Dermis blood vessel endothelial cell (primary cell): Measurements from ENCODE around the gene FRMD4A. TPM values are rescaled to one million over a fixed set of nuclear protein-coding genes. Genes with fewer than 3 reads are reported as not detected.

Experiments
- DNase-seq: peaks from one replicate; pipeline ENCODE4 v3.0.0; 2010
- total RNA-seq: library from RNA; depleted of rRNA; stranded (reverse); fragments of >200 nt; gene quantifications from 2 replicates; pipeline ENCODE4 v1.2.3, GENCODE V29; 2014

FRMD4A gene
- total RNA-seq, 1 donor from 2014 or later = 42.0 TPM

- no peak for DNase-seq
These were observed 672.5 kb downstream of the FRMD4A start for GRCh38 chr10:13658264-13658663.

DNA sequence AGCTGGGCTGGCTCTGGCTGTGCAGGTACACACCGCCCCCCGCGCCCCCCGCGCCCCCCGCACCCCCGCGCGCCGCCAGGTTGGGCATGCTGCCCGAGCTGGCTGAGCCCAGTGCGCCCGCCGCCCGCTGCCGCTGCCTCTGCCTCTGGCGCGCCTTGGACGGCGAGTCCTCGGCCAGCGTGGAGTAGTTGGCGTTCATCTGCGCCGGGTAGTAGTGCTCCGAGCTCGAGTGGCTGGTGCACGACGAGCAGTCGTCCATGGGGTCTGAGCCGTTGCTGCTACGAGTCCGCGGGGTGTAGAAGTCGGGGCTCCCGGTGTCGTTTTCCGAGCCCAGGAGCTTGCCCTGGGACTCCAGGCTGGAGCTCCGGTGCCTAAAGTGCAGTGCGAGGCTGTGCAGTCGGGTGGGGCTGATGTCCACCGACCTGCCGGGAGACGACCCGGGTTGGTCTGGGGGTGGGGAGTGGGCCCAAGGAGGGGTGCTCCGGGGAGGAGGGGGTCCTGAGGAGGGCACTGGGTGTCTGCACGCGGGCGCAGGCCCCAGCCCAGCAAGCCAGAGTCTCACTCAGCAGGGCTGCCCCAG lies 673.5 kb downstream of the FRMD4A start:
- DNase-seq = no peak

DNA sequence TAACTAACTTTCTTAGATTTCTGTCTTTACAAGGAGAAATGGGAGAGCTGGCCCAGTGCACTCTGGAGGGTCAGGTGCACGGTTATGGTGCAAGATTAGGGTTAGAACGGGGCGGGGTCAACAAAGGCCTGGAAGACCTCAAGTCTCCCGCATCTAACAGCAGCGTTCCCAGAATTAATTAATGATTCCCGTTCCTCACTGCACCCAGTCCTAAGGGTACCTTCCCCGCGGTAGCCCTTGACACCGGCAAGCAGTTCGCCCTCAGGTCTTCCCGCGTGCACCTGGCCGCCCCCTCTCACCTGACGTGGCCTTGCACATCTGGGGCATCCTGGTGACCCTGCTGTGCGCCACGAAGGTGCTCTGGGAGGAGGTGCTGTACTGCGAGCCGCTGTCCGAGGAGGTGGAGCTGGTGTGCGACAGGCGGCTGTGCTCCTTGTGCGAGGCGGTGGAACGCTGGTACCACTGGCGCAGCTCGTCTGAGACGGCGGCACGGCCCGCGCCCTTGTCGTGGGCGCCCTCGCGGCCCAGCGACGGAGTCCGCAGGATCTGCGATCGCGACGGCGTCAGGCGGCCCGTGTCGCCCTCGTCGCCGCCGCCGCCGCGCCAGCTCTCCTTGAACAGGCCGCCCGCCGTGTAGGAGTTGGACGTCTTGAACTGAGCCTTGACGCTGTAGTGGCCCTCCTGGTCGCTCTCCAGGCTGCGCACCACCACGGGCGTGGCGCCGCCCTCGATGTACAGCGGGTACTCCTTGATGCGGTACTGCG lies 674.2 kb downstream of the FRMD4A start:
- no peak for DNase-seq

DNA sequence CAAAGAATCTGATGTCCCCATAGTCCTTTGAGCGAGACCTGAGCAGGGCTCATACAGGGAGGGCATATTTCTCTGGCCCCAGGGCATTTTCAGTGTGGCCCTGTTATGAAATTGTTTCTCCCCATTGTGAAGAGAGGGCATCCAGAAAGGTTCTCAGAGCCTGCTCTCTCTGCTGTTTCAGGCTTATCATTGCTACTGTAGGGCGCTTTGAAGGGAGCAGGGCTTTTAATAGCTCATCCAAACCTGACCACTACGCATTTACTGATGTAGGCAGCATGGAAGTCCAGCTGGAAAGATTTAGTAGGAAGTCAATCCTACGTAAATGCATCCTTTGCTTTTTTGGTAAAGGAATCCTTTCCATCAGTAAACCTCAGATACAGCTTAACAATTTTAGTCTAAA lies 675.9 kb downstream of the FRMD4A start:
- DNase-seq = no peak

DNA sequence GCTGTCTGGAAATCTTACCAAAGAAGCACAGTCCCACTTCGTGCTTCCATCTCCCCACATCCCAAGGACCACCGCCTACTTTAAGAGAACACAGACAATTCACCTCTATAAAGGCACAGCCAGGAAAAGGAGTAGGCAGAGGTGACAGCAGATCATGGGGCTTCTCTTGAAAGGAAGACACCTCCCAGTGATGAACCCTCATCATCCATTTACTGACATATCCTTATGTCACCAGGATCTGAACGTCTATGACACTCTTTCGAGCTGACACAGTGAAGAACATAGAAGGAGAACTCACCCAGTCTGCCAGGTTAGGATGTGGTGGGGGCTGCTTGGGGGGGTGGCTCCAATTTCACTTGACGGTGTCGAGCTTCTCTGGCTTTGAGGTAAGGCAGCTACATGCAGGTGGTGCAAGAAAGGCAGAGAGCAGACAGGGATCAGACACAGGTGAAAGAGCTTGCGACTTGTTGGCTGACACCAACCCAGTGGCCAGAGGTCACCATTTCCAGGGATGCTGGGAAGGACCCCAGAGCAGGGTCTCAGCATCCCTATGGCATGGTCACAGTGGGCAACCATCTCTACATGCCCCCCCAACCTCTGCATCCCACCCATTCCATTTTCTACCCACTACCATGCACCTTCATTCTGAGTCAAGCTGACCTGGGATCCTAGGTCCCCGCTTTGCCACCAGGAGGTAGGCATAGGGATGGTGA lies 676.5 kb downstream of the FRMD4A start:
- DNase-seq = no peak

GRCh38 chr10:13652860-13653259 lies 677.9 kb downstream of the FRMD4A start:
- DNase-seq = no peak

DNA sequence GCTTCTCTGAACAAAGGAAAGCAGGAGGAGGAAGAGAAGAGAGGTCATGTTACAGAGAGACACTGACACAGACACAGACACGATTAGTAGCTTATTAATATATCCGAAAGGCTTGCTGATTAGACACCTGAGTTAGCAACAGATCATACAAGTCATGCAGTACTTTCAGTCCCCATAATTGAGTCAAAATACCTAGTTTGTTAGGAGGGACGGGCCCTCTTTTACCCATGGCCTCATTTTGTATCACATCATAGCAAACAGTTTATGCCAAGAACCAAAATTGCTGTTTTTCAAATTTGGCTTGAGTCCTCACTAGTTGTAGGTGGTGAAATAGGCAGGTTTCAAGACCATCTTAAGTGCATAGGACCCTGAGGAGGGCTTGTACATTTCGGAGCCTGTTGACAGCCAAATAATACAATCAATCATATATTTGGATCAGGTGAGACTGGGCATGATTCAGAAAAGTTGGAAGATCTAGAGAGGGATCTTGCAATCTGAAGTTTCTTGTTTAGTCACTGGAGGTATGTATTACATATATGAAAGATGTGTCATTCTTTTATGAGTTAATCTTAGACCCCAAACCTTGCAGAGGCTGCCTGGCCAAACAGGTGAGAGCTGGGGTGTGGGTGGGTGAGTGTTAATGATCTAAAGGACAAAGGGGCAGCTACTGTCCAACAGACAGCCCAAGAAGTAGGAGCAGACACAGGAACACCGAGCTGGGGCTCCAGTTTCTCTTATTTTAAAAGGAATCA lies 678.6 kb downstream of the FRMD4A start:
- DNase-seq = no peak

- DNase-seq = no peak
These were observed 679.8 kb downstream of the FRMD4A start for GRCh38 chr10:13650961-13651360.

DNA sequence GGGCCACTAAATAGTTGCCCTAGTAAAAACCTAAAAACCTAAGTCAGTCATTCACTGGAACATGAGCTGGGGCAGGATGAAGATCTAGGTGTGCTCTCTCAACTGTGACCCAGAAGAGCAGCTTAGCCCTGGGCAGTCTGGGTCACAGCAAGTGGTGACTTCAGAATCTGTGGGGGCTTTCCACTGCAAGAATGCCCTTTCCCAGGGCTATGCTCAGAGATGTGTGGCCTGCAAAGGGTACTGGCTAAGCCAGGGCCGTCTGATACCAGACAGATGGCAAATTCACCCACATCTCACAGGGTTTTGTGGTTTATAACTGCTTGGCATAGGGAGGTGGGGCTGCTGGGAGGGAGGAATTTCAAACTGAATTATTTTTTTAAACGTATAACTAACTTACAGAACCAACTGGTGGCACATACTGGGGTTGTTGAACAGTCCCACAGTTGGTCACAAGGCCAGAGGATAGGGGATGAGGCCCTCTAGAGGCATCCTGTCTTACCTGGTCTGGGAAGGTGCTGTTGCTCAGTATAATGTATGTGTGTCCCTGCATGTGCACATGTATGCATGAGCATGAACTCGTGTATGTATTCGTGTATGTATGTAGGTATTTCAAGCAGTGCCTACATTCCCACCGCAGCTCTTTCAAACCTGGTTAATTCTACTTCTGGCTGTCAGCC lies 680.7 kb downstream of the FRMD4A start:
- DNase-seq = no peak

DNA sequence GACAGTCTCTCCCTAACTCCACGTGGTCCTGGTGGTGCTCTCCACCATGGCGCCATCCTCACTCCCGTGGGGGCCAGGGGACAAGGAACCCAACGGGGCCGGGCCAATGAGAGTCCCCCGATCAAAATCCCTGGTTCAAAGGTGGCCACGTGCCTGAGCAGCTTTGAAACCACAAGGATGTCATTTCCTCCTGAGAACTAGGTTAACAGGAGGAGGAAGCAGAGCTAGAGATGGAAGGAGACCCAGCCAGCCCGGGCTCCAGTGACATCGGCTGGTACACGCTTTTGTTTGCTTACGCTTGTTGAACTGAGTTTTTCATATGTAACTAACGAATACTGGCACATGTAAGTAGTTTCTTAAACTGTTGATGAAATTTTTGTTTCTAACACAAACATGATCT lies 682.3 kb downstream of the FRMD4A start:
- DNase-seq = no peak

DNA sequence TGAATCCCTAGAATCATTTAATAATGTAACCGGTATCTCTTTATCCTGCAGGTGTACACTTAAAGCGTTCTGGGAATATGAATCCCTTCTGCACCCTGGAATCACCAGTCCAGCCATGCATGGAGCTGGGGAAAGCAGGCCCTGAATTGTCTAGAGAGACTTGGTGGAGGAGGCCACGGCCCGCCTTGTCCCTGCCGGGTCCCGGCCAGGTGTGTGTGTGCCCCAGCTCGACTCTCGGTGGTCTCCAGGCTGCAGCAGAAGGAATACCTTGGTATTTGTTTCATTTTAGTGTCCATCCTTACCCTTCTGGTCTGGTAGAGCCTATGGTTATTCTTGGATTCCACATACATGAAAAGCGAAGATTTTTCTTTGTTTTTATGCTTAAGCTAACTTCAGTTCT lies 685.9 kb downstream of the FRMD4A start:
- no peak for DNase-seq

DNA sequence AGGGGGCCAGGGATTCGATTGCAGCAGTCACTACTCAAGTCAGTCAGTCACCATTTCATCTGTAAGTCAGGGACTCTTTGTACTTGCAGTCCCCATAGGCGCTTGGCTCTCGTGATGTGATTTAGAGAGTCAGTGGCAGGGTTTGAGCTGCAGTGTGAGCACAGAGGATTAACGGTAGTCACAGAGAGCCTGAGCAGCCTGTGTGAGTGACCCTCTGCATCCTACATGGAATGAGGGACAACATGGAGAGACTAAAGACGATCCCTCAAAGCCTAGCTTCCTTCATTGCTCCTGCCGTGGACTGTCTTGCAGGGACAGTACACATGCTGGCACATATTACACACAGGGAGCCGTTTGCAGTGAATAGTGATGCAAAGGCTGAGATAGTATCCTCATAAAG lies 687.7 kb downstream of the FRMD4A start:
- no peak for DNase-seq

DNA sequence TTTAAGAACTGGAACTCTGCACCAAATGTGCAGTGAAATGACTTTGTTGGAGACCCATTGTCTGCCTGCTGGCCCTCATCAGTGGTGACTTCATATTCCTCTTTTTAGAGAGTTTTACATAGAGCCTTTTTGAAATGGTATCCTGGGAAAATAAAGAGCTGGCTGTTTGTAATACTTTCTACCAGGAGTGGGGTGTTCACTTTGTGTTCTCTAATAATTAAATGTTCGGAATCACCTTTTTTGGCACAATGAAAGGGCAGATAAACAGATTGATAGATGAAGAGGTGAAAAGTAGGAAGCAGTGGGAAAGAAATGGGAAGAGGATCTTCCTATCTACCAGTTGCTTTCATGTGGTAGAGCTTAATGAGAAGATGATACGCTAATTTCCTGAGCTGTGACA lies 688.4 kb downstream of the FRMD4A start:
- no peak for DNase-seq

DNA sequence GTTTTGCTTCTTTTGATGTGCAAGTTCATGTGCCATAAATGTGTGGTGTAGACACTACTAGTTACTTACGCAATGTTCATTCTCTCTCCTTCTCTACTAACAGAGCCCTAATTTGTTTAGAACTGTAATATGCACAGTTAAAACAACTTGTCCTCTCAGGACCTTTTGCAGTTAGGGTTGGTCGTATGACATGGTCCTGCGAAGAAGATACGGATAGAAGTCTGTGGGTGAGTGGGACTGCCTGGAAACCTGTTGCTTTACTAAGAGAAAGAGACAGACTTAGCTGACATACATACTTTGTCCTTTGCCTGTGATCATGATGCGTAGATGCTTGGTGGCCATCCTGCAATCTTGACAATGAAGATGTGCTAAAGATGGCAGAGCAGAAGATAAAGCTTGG lies 692.8 kb downstream of the FRMD4A start:
- no peak for DNase-seq

DNA sequence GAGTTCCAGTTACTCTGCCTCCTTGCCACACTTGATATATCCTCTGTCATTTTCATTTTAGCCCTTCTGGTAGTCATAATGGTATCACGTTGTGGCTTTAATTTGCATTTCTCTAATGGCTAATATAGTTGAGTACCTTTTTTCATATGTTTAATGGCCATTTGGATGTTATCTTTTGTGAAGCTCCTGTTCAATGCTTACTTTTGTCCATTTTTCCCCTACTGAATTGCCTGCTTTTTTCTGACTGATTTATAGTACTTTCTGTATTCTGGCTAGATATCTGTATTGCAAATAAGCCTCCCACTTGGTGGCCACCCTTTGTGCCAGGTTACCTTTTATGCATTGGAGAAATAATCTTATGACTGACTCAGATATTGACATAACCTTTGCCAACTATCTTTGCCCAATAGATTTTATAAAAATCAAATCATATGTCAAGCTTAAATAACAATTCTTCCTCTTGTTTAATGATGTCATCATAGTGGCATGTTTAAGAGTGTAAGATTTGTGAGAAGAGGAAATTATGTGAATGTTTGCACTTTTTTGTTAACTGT lies 693.3 kb downstream of the FRMD4A start:
- peak; percentile 58 for DNase-seq

GRCh38 chr10:13636776-13637175 lies 693.9 kb downstream of the FRMD4A start:
- DNase-seq = no peak

DNA sequence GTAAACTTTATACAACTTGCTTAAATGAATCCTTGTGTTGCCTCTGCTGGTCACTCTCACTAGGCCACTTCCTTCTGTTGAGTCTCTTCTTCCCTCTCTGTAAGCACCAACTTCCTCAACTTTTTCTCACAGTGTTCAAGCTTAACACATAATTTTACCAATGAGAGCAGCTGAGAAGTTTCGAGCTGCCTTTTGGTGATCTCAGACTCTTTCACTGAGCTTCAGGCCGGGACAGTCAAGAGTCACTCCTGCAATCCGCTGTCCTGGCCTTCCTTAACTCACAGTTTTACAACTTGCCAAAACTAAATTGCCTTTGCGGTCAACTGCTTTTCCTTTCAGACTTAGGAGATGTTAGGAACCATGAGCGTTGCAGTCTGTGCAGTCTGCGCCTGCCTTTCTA lies 696.5 kb downstream of the FRMD4A start:
- DNase-seq = no peak

DNA sequence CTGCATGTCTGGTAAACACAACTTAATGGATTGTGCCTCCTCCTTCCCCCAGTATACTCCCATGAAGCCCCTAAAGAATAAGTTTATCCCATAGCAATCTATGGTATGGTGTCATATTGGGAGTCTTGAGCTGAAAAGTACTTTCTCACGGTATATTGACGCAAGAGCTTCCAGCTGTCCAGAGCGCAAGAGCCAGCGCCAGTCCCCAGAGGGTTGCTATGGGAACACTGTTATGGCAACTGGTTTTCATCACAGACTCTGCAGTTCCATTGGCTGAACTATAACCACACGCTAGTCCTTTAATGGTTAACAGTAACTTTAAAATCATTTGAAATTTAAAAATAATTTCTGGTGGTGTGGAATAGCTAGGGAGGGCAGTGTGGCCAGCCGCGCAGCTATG lies 697.0 kb downstream of the FRMD4A start:
- no peak for DNase-seq

DNA sequence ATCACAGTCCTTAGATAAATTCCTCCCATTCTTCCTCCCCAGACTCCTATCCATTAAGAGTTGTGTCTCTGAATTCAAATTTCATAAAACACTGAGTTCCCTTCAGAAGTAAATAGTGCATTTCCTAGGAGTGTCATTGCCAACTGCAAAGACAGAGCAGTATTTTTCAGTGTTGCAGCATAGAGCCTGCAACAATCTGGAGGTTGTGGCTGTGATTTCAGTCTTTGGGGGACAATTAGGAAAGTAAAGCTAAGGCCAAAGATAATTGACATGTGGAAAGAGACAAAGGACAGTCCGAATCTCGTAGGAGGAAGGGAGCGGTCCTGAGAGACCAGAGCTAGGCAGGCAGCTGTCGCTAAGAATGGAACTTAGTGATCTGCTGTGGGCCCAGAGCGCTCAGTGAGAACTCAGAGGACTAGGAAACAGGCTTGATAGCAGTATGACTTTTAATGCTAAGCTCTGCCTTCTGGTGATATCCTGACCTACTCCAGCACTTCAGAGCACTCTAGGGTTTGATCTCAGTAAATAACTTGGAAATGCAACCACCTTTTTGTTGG lies 697.8 kb downstream of the FRMD4A start:
- no peak for DNase-seq

- no peak for DNase-seq
These were observed 698.3 kb downstream of the FRMD4A start for GRCh38 chr10:13632440-13632839.

- DNase-seq = no peak
These were observed 699.1 kb downstream of the FRMD4A start for GRCh38 chr10:13631594-13631993.

- no peak for DNase-seq
These were observed 700.5 kb downstream of the FRMD4A start for GRCh38 chr10:13630231-13630630.
